Activated T-helper 1 cell treated with Interleukin-2 at 50 U/mL for 16 hours (primary cell): Measurements from ENCODE around the gene FAM131B.
"Not testable (repeated sequence)": the region's sequence is repeated elsewhere in the genome, so short reads cannot be mapped to it uniquely, and the experiment has no call there.

ENCODE experiments used
- DNase-seq: peaks from one replicate; pipeline ENCODE4 v3.0.0-alpha.2; 2020; ENCODE audit warnings: low read depth

The FAM131B gene

DNA sequence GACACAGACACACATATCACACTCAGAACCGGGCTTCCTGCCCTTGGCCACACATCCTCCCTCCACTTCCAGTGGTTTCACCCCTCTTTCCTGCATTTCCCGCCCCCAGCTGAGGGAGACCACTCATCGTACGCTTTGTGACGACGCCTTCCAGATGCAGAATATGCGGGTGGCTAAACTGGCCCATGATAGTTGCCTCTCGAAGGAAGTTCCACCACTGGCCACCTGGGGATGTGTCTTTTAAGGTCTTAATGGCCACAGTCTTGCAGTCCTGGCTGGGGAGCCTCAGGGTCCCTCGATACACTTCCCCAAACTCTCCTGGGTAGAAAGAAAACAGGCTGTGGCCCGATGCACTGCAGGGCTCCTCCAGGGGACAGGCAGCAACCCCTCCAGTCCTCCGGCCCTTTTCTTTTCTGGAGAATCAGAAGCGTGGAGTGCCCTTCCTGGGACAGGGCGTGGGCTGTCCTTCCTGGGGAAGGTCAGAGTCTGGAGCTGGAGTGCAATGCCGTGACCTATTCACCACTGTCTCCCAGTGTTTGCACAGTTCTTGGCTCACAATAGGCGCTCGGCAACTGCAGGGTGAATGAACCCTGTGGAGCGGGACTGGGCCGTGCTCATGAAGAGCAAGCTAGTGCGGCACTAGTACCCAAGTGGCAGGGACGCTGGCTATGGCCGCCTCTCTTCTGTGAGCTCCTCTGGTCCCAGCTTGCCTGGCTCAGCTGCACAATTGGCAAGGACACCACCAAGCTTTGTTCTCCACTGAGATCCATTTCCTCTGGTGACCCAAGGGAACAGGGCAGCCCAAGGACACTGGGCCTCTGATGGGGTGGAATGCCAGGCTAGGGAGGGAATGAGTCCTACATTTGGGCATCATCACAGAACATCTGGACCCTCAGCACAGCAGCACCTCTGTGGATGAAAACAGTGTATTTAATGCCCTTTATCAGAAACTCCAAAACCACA lies 33.0 kb upstream of the FAM131B start:
- no peak for DNase-seq

DNA sequence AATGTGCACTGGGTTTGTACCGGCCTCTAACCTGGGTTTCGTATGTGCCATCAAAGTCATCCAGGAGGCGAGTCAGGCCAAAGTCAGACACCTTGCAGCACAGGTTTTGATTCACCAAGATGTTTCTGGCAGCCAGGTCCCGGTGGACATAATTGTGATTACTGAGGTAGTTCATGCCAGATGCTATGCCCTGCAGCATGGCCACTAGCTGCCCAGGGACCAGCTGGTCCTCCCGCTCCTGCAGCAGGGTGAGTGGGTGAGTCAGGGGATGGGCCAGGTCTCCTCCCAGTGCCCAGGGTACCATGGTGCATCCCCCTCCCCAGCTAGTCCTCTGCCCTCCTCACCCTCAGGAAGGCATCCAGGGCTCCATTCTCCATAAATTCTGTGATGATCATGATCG lies 32.3 kb upstream of the FAM131B start:
- DNase-seq: no peak

DNA sequence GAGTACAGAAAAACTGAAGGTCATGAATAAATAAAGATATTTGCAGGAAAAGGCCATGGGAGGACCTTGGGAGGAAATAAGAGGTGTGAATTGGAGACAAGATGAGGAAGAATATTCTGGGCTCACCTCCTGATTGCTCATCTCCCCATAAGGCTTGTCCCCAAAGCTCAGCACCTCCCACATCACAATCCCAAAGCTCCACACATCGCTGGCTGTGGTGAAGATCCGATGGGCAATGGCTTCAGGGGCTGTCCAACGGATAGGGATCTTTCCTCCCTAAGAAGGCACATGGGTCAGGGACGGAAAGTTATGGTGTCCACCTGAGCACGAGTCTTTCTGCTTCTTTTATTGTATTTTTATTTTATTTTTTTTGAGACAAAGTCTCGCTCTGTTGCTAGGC lies 31.6 kb upstream of the FAM131B start:
- no peak for DNase-seq

DNA sequence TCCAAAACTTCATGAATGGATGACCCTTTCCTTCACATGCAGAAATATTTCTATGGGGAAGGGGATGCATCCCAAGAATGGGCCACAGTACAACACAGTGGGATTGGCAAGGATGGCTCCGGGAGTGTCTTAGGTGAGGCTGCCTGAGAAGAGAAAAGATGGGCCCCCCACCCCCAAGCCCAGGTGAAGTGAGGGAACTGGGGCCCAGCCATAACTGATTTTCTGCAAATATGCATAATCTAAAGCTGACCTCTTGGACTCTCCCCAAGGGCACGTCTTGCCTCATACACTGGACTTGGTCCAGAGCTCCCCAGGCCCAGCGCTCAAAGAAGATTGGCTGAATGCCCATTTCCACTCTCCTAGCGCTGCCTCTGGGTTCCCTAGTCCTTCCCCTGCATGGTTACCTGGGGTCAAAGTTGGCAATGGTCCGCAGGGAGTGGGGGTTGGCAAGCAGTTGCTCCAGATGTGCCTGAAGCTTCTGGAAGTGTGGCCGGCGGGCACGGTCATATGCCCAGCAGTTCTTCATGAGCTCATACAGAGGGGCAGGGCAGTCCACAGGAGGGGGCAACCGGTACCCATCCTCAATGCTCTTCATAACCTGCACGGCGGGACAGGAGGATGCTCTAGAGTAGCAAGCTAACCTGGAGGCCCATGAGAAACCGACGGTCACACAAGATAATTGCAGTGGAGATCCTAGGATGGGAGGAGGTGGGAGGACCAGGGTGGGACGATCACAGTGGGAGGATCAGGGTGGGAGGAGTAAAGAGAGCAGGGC lies 30.9 kb upstream of the FAM131B start:
- DNase-seq: no peak

DNA sequence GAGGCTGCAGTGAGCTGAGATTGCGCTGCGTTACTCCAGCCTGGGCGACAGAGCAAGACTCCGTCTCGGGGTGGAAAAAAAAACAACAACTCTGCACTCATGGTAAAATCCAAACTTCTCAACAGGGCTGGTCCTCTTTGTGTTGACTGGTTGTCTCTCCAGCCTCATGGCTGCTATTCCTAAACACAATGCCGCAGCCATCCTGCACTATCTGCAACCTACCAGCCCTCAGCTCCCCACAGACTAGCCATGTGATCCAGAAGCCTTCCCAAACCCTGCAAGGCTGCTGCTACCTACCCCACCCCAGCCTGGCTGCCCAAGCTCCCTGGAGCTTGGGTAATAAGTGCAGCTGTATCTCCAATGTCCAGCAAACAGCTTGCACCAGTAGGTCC lies 30.4 kb upstream of the FAM131B start:
- DNase-seq: no peak

DNA sequence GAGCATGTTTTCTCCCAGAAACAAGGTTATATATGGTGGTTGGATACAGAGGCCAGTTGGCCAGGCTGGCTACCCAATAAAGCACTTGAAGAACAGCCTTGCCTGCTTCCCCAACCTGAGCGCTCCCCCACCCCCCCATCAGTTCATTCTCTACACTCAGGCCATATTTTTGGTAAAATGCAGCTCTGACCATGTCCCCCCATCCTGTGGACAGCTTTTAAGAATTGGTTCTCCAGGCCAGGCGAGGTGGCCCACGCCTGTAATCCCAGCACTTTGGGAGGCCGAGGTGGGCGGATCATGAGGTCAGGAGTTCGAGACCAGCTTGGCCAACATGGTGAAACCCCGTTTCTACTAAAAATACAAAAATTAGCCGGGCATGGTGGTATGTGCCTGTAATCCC lies 29.9 kb upstream of the FAM131B start:
- DNase-seq: not testable (repeated sequence)

DNA sequence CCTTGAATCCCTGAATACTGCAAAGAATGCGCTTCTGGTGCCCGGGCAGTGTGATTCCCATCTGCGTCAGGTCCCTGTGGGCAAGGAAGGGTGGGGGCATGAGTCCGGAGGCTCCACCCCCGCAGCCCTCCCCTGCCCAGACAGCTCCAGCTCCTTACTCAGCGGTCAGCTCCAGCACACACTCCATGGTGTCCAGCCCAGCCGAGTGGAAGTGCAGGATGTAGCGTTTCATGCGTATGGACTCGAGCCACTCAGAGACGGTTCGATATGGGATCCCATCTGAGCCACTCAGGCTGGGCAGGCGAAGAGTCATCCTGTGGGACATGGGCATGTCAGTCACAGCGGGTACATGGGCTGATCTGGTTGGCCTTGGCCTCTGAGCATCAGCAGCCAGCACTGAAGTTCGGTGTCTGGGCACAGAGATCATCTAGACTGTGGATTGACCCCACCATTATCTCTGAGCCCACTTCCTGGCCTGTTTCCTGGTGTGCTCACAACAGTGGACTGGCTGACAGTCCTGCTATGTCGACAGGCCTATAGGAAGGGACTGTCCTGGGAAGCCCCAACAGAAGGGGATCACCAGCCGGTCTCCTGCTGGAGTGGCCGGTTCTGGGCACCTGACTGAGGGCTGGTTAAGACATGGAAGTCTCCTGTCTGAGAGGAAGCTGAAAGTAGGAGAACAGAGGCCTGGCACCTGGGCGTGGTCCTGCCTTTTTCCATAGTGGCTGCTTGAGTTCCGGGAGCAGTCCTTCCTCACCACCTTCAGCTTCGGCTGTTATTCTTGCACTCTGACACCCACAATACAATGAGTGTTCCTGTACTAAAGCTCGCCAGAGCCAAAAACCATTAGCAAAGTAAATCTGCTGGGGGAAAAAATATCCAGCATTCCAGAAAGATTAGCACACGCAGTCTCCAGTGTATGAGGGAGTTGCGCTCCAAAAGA lies 29.2 kb upstream of the FAM131B start:
- DNase-seq: no peak

DNA sequence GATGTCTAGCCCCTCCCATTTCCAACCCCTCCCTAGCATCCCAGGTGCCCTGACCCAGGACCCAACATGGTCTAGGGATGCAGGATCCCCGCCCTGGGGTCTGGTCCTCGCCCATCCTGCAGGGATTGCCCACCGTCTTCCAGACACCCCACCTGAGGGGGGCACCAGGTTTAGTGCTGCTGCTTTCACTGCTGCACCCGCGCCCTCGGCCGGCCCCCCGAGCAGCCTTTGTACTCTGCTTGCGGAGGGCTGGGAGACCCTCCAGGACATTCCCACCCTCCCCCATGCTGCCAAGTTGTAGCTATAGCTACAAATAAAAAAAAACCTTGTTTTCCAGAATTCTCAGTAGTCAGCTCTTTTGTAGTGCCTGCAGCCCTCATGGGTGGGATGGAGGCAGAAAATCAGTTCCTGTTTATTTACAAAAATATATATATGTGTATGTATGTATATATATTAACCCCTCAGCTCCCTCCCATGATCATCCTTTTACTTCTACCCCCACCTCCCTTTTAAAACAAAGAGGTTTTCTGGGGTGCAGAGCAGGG lies 28.3 kb upstream of the FAM131B start:
- DNase-seq: no peak

DNA sequence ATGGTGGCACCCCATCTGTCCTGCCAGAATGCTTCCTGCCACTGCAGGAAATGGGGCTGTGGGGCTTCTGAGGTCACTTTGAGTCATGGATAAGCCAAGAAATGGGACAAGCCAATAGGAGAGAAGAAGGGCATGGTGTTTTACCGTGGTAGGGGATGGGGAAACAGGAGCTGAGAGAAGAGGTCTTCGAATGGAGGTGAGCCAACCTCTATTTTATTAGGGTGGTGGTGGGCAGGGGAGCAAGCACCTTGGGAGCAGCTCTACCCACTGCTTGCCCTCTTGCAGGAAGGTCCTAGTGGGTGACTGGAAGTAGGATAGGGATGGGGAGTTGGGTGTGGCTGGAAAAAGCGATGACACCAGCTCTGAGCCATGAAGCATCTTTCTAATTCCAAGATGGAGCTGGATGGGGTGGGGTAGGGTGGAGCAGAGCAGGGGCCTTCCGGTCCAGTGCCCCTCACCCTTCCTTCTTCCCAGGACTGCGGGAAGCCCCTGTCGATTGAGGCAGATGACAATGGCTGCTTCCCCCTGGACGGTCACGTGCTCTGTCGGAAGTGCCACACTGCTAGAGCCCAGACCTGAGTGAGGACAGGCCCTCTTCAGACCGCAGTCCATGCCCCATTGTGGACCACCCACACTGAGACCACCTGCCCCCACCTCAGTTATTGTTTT lies 27.7 kb upstream of the FAM131B start:
- no peak for DNase-seq

DNA sequence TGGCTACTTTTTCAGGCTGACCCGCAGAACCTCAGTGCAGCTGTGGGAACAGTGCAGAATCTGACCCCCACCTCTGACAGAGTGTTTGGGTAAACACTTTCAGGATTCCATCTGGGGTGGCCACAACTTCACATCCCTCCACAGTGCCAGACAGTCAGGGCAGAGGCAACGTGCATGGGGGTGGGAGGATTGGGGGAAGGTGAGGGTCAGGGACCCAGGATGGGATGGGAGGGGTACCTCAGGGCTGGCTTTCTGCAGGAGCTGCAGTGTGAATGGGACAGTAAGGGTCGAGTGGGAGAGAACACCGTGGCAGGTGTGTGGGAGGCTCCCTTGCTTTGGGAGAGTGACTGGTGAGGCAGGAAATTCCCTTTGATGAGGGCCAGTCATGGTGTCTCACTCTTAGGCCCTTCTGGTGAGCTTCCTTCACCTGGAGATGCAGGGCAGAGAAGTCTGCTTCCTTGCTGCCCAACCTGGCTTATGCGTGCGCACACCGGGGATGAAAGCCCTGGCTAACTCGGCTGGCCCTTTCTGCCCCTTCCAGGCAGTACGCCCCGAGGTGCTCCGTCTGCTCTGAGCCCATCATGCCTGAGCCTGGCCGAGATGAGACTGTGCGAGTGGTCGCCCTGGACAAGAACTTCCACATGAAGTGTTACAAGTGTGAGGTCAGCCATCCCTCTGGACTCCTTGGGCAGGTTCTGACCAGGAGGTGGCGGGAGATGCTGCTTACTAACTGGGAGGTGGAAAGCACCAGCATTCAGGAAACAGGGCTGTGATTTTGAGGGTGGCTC lies 27.0 kb upstream of the FAM131B start:
- DNase-seq: no peak

DNA sequence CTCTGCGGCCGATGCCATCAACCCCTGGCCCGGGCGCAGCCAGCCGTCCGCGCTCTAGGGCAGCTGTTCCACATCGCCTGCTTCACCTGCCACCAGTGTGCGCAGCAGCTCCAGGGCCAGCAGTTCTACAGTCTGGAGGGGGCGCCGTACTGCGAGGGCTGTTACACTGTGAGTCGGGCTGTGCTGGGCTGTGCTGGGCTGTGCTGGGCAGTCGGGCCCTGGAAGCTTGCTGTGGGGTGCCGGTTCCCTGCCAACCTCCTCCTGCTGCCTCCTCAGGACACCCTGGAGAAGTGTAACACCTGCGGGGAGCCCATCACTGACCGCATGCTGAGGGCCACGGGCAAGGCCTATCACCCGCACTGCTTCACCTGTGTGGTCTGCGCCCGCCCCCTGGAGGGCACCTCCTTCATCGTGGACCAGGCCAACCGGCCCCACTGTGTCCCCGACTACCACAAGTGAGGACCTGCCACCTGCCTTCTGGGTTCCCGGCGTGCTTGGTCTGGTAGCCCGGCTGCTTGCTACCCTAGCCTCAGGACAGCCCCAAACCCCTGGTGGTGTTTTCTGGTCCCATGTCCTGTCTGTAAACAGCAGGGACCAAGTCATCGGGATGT lies 26.1 kb upstream of the FAM131B start:
- DNase-seq: no peak

DNA sequence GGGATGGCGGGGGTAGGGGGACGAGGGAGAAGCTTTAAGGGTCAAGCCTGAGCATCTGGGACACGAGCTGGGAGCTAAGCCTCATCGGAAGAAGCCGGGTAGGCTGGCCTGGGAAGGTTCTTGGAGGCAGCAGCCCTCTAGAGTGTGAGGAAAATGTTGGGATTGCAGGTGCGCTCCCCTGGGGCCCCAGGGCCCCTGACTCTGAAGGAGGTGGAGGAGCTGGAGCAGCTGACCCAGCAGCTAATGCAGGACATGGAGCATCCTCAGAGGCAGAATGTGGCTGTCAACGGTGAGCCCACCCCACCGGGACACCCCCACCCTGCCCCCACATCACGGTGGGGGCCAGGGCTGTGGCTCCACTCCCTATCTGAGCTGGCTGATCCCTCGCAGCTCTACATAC lies 25.5 kb upstream of the FAM131B start:
- DNase-seq: no peak

DNA sequence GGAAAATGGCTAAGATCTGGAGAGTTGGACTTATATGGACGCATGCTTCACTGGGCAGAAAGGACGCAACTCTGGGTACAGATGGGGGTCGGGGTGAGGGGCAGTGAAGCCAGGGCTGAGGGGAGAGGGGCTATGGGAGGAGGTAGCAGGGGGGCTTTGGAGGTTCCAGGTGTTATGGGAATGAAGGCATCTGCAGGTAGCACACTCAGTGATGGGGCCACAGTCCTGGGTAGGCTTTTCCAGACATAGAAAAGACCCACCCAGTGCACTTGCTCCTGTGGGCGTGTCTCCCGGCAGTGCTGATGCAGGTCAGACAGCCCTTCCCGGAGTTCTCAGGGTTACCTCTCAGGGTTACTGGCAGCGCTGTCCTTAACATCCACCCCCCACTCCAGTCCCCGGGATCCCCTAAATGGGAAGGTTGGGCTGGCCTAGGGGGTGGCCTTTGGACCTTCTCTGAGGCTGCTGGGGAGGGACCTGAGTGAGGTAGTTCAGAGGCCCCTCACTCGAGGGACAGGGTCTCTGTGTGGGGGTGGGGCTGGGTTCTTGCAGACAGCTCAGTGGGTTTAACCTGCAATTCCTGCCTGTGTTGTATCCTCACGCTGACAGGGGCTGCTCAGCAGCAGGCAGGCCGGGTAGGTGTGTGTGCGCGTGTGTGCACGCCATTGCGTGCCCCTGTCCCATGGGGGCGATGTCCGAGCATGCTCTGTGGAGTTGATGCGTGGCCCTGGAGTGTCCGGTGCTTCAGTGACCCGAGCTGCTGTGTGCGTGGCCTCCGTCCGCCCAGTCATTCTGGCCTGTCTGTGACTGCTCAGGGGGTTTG lies 24.9 kb upstream of the FAM131B start:
- DNase-seq: no peak

DNA sequence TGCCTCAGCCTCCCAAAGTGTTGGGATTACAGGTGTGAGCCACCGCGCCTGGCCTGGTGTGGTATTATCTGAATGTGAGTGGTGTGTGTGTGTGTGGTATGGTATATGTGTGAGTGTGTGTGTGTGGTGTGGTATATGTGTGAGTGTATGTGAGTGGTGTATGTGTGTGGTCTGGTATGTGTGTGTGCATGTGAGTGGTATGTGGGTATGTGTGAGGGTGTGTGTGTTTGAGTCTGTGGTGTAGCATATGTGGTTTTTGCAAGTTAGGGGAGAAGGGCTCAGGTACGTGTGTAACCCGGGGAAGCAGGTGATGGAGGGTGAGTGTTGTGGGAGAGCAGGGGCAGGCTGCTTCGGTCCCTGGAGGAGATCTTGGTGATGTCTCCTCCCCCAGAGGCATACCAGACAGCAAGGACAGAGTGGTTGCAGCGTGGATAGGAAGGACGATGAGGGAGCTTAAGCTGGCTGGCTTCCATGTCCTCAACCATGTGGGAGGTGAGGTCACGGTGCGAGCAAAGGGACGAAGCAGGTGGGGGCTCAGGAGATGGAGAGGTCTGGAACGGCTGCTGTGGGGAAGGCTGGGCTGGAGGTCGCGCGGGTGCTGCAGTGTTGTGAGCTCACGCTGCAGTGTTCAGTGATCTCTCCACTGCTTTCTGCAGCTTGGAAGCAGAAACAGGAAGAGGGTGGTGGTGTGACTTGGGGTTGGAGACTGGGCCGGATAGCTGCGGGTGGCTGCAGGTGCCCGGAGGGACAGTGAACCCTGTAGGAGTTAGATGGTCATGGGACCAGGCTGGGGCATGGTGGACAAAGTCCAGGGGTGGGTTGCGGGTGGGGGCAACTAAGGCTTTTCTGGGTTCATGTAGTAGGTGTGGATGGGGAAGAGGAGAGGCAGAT lies 23.6 kb upstream of the FAM131B start:
- peak; percentile 18 for DNase-seq

DNA sequence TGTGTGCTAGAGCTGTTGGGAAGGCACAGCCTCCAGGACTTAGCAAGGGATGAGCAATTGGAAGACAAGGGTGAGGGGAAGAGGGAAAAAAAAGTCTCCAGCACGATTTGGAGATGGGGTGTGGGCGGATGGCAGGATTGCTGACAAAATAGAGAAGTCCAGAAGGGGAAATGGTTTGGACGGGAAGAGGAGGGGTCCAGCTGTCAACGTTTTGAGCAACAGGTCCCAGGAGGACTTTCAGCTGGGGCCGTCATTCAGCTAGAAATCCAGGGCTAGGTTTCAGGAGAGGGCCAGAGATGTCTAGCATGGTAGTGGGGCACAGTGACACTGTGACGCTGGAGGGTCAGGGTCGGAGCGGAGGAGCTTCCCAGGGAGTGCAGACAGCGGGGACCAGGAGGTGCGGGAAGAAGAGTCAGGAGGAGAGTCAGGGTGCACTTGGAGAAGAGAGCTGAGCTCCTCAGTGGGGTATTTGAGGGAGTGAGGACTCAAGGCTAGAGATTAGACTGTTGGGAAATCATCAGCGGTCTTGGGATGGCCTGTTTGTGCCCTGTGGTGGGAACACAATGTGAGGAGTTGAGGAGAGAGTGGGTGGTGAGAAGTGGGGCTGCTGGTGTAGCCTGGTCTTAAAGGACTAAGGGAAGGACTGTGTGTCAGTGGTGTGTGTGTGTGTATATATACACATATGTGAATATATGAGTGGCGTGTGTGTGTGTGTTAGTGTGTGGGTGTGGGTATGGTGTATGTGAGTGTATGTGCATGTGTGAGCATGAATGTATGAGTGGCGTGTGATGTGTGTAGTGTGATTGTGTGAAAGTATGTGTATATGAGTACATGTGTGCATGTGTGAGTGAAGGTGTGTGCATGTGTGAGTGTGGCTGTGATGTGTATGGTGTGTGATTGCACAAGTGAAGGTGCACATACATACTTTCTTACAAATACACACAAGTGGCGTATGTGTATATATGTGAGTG lies 22.4 kb upstream of the FAM131B start:
- DNase-seq: no peak

DNA sequence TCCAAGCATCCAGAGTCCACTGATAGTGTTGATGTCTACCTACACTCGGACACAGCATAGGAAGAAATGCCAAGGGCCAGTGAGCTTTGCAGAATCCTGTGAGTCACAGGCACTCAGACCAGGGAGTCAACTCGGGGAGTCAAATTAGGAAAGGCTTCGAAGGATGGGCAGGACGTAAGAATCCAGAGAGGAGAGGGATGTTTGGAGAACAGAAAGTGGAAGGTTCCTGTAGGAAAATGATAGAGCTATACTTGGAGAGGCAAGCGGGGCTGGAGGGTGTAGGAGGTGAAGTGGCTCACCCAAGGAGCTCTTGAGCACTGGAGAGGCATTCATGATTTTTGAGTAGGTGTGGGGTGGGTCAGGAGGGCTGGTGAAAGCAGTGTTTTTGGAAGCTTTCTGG lies 21.6 kb upstream of the FAM131B start:
- no peak for DNase-seq

DNA sequence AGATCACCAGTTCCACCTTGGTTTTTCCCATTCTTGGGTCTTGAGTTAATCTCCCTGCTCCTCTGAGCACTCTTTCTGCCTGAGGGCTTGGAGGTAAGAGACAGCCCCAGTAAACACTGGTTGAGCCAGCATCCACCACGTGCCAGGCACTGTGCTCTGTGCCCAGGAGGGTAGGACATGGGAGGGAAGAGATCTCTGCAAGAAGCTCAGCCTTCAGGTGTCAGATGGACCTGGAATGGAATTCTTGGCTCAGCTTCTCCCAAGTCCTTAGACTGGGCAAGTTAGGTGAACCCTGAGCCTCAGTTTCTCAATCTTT lies 21.1 kb upstream of the FAM131B start:
- DNase-seq: no peak
